Mesenchymal stem cell (in vitro differentiated cells and primary cell): ENCODE measurements around the gene SHISA4.

Source experiments
- DNase-seq: peaks from one replicate; pipeline ENCODE4 v3.0.0-alpha.2; 2013
- H2AFZ ChIP-seq: one replicate; pipeline ENCODE4 v1.6.1; 2013; ENCODE audit warnings: low read depth, mild to moderate bottlenecking, control low read depth, inconsistent platforms, low read length, moderate library complexity
- H2AK5ac ChIP-seq: 2 replicates; pipeline ENCODE4 v1.6.1; 2013; ENCODE audit warnings: low read length, moderate library complexity, mild to moderate bottlenecking, inconsistent platforms; ENCODE audit not compliant: severe bottlenecking
- H2BK120ac ChIP-seq: one replicate; pipeline ENCODE4 v1.6.1; 2013; ENCODE audit warnings: low read depth, mild to moderate bottlenecking, inconsistent platforms, low read length, moderate library complexity
- H2BK12ac ChIP-seq, 2 experiments: one replicate each; pipeline ENCODE4 v1.6.1; 2013; ENCODE audit warnings: inconsistent platforms in 2 of 2, low read length in 2 of 2, mild to moderate bottlenecking in 2 of 2, moderate library complexity in 2 of 2, control low read depth in 1 of 2
- H2BK15ac ChIP-seq: one replicate; pipeline ENCODE4 v1.6.1; 2013; ENCODE audit warnings: mild to moderate bottlenecking, low read depth, inconsistent platforms; ENCODE audit not compliant: poor library complexity, severe bottlenecking
- H2BK5ac ChIP-seq: 2 replicates; pipeline ENCODE4 v1.6.1; 2013; ENCODE audit warnings: low read depth, mild to moderate bottlenecking, low read length, control low read depth, inconsistent platforms; ENCODE audit not compliant: poor library complexity, severe bottlenecking
- H3K14ac ChIP-seq, 2 experiments: one replicate each; pipeline ENCODE4 v1.6.1; 2013; ENCODE audit warnings: inconsistent platforms in 2 of 2, low read length in 2 of 2, control low read depth in 1 of 2, mild to moderate bottlenecking in 1 of 2, moderate library complexity in 1 of 2
- H3K18ac ChIP-seq, 2 experiments: one replicate each; pipeline ENCODE4 v1.6.1; 2013; ENCODE audit warnings: inconsistent platforms in 2 of 2, low read length in 2 of 2, control low read depth in 1 of 2, low read depth in 1 of 2, mild to moderate bottlenecking in 1 of 2
- H3K23ac ChIP-seq, 2 experiments: one replicate each; pipeline ENCODE4 v1.6.1; 2013; ENCODE audit warnings: inconsistent platforms in 2 of 2, low read length in 2 of 2, mild to moderate bottlenecking in 2 of 2, moderate library complexity in 2 of 2, control low read depth in 1 of 2
- H3K27ac ChIP-seq: 2 replicates; pipeline ENCODE4 v1.5.1; 2013; ENCODE audit warnings: mild to moderate bottlenecking, moderate library complexity, low read length, control low read depth, inconsistent platforms; ENCODE audit not compliant: poor library complexity, severe bottlenecking
- H3K27me3 ChIP-seq, 2 experiments: 2 replicates each; pipeline versions ENCODE4 v1.6.1 to v1.7.0; 2013; ENCODE audit warnings: low read length in 2 of 2, mild to moderate bottlenecking in 2 of 2, moderate library complexity in 2 of 2, control low read depth in 1 of 2, inconsistent platforms in 1 of 2; ENCODE audit not compliant: control insufficient read depth in 1 of 2, insufficient read depth in 1 of 2
- H3K36me3 ChIP-seq, 2 experiments: 2 replicates each; pipeline versions ENCODE4 v1.6.1 to v1.7.0; 2013; ENCODE audit warnings: low read length in 2 of 2, control low read depth in 1 of 2, inconsistent platforms in 1 of 2, low read depth in 1 of 2, mild to moderate bottlenecking in 1 of 2; ENCODE audit not compliant: insufficient read depth in 2 of 2, control insufficient read depth in 1 of 2
- H3K4ac ChIP-seq, 2 experiments: one replicate each; pipeline ENCODE4 v1.6.1; 2013; ENCODE audit warnings: inconsistent platforms in 2 of 2, low read length in 2 of 2, mild to moderate bottlenecking in 2 of 2, moderate library complexity in 2 of 2, control low read depth in 1 of 2, low read depth in 1 of 2
- H3K4me1 ChIP-seq: 2 replicates; pipeline ENCODE4 v1.6.1; 2013; ENCODE audit warnings: low read depth, low read length, control low read depth; ENCODE audit not compliant: control insufficient read depth, insufficient read depth
- H3K4me2 ChIP-seq: 2 replicates; pipeline ENCODE4 v1.6.1; 2013; ENCODE audit warnings: low read length, mild to moderate bottlenecking, inconsistent platforms; ENCODE audit not compliant: poor library complexity, severe bottlenecking
- H3K4me3 ChIP-seq, 2 experiments: 2 replicates each; pipeline versions ENCODE4 v1.5.1 to v1.7.0; 2013; ENCODE audit warnings: low read length in 2 of 2, mild to moderate bottlenecking in 2 of 2, control low read depth in 1 of 2, low read depth in 1 of 2; ENCODE audit not compliant: insufficient read depth in 1 of 2
- H3K79me1 ChIP-seq: replicated peaks from 2 replicates; pipeline ENCODE4 v1.6.1; 2013; ENCODE audit warnings: mild to moderate bottlenecking, control low read depth, low read length, inconsistent platforms; ENCODE audit not compliant: poor library complexity, severe bottlenecking
- H3K9ac ChIP-seq: 2 replicates; pipeline ENCODE4 v1.7.0; 2013; ENCODE audit warnings: mild to moderate bottlenecking, low read length, moderate library complexity
- H3K9me3 ChIP-seq: 2 replicates; pipeline ENCODE4 v1.7.0; 2013; ENCODE audit warnings: mild to moderate bottlenecking, low read length; ENCODE audit not compliant: control insufficient read depth
- H4K8ac ChIP-seq: one replicate; pipeline ENCODE4 v1.6.1; 2013; ENCODE audit warnings: inconsistent platforms, mild to moderate bottlenecking, low read length, moderate library complexity
- H4K91ac ChIP-seq: one replicate; pipeline ENCODE4 v1.6.1; 2013; ENCODE audit warnings: mild to moderate bottlenecking, low read length, inconsistent platforms
- WGBS: methylation state at CpG from one replicate; pipeline ENCODE4 v1.1.7; 2013; ENCODE audit warnings: mixed read lengths; 5-methylcytosine and 5-hydroxymethylcytosine counted together

The SHISA4 gene

GRCh38 chr1:201874672-201875071 lies 14.0 kb upstream of the SHISA4 start:
- H3K9me3 ChIP-seq, result no peaks in the 10 kb centered on the region
- no peak overlapping the region for H3K4me3 ChIP-seq
- no peak overlapping the region for H3K23ac ChIP-seq
- no peak overlapping the region for H3K9ac ChIP-seq
- no peak overlapping the region for H3K4me2 ChIP-seq
- H2AFZ ChIP-seq, result no peak overlapping the region
- H2AK5ac ChIP-seq, result no peak overlapping the region
- no peak overlapping the region for H2BK15ac ChIP-seq
- H3K36me3 ChIP-seq, result peaks cover 55 to 77% of the 10 kb centered on the region in 2 experiments
- 96% methylated on average over 1 of the region's 1 CpG for WGBS
- no peak overlapping the region for H4K91ac ChIP-seq
- no peak overlapping the region for H2BK12ac ChIP-seq
- H2BK5ac ChIP-seq, result no peak overlapping the region
- peaks cover 10% of the 10 kb centered on the region for H3K79me1 ChIP-seq
- no peak overlapping the region for H2BK120ac ChIP-seq
- no peaks in the 10 kb centered on the region for H3K27me3 ChIP-seq
- H3K18ac ChIP-seq, result no peak overlapping the region
- no peak overlapping the region for H4K8ac ChIP-seq
- DNase-seq, result no peak
- no peak overlapping the region for H3K27ac ChIP-seq
- no peak overlapping the region for H3K4ac ChIP-seq
- no peak overlapping the region for H3K14ac ChIP-seq
- H3K4me1 ChIP-seq, result peaks cover 3% of the 10 kb centered on the region

GRCh38 chr1:201876148-201876818 lies 12.4 kb upstream of the SHISA4 start:
- Histone ChIP-seq H2BK12ac (no peak overlapping the region), H3K27me3 (no peaks in the 10 kb centered on the region), H4K8ac (no peak overlapping the region), H3K18ac (no peak overlapping the region), H3K14ac (no peak overlapping the region), H2AFZ (no peak overlapping the region), H3K4me1 (peaks cover 3% of the 10 kb centered on the region), H3K9me3 (no peaks in the 10 kb centered on the region), H2AK5ac (no peak overlapping the region), H3K4me3 (no peak overlapping the region), H2BK5ac (no peak overlapping the region), H3K9ac (no peak overlapping the region), H3K4me2 (no peak overlapping the region), H2BK15ac (no peak overlapping the region), H3K36me3 (peaks cover 46 to 61% of the 10 kb centered on the region in 2 experiments), H3K4ac (no peak overlapping the region), H3K27ac (no peak overlapping the region), H2BK120ac (no peak overlapping the region), H3K23ac (no peak overlapping the region), H4K91ac (no peak overlapping the region), H3K79me1 (peaks cover 2% of the 10 kb centered on the region)
- 76% methylated on average over 4 of the region's 8 CpGs for WGBS
- DNase-seq, result peak; percentile 38

GRCh38 chr1:201877877-201878401 lies 10.8 kb upstream of the SHISA4 start:
- peaks cover 2% of the 10 kb centered on the region for H3K79me1 ChIP-seq
- peaks cover 30 to 44% of the 10 kb centered on the region in 2 experiments for H3K36me3 ChIP-seq
- peak overlapping the region in 1 of 2 experiments; percentile 49 for H3K18ac ChIP-seq
- peak overlapping the region; percentile 5 for H2AK5ac ChIP-seq
- no peaks in the 10 kb centered on the region for H3K9me3 ChIP-seq
- H2BK5ac ChIP-seq, result no peak overlapping the region
- WGBS, result 76% methylated on average over 5 of the region's 6 CpGs
- H3K27ac ChIP-seq, result peak overlapping the region; percentile 12
- H3K4me2 ChIP-seq, result no peak overlapping the region
- H2BK120ac ChIP-seq, result no peak overlapping the region
- peak; percentile 67 for DNase-seq
- peak overlapping the region; percentile 2 for H4K91ac ChIP-seq
- H3K23ac ChIP-seq, result no peak overlapping the region
- peak overlapping the region in 1 of 2 experiments; percentile 75 for H3K4ac ChIP-seq
- peaks cover 5% of the 10 kb centered on the region for H3K4me1 ChIP-seq
- H4K8ac ChIP-seq, result peak overlapping the region; percentile 84
- peak overlapping the region; percentile 16 for H3K9ac ChIP-seq
- H2AFZ ChIP-seq, result no peak overlapping the region
- no peak overlapping the region for H3K14ac ChIP-seq
- H2BK12ac ChIP-seq, result peak overlapping the region in 1 of 2 experiments; percentile 42
- H3K27me3 ChIP-seq, result no peaks in the 10 kb centered on the region
- H3K4me3 ChIP-seq, result no peak overlapping the region
- no peak overlapping the region for H2BK15ac ChIP-seq

- H4K8ac ChIP-seq, result no peak overlapping the region
- no peak overlapping the region for H2BK5ac ChIP-seq
- no peak overlapping the region for H4K91ac ChIP-seq
- no peaks in the 10 kb centered on the region for H3K27me3 ChIP-seq
- H2BK120ac ChIP-seq, result no peak overlapping the region
- H3K27ac ChIP-seq, result no peak overlapping the region
- no peak for DNase-seq
- H2AFZ ChIP-seq, result no peak overlapping the region
- H2AK5ac ChIP-seq, result no peak overlapping the region
- H3K36me3 ChIP-seq, result peaks cover 8 to 19% of the 10 kb centered on the region in 2 experiments
- no peak overlapping the region for H3K4me2 ChIP-seq
- no peak overlapping the region for H3K14ac ChIP-seq
- 88% methylated on average over 5 of the region's 6 CpGs for WGBS
- H3K23ac ChIP-seq, result no peak overlapping the region
- peaks cover 26% of the 10 kb centered on the region for H3K4me1 ChIP-seq
- H3K79me1 ChIP-seq, result no peaks in the 10 kb centered on the region
- H2BK12ac ChIP-seq, result no peak overlapping the region
- H2BK15ac ChIP-seq, result no peak overlapping the region
- no peak overlapping the region for H3K9ac ChIP-seq
- no peak overlapping the region for H3K18ac ChIP-seq
- no peak overlapping the region for H3K4ac ChIP-seq
- H3K4me3 ChIP-seq, result no peak overlapping the region
- no peaks in the 10 kb centered on the region for H3K9me3 ChIP-seq
Observed at GRCh38 chr1:201880928-201881571, 7.6 kb upstream of the SHISA4 start.
